Measurements from ENCODE around the gene SMIM35.
"Not testable (repeated sequence)": the region's sequence is repeated elsewhere in the genome, so short reads cannot be mapped to it uniquely, and the experiment has no call there.

Gene SMIM35

GRCh38 chr11:117978291-117978910 is 108.4 kb downstream of the SMIM35 start:
- DNase-seq: not testable (repeated sequence)

GRCh38 chr11:117977612-117978264 is 109.0 kb downstream of the SMIM35 start:
- DNase-seq: not testable (repeated sequence)

- no peak for DNase-seq
These were observed 109.7 kb downstream of the SMIM35 start for GRCh38 chr11:117977029-117977428.

- DNase-seq: no peak
These were observed 110.3 kb downstream of the SMIM35 start for GRCh38 chr11:117976445-117976844.

- no peak for DNase-seq
These were observed 113.3 kb downstream of the SMIM35 start for GRCh38 chr11:117973503-117973860.

GRCh38 chr11:117972629-117973502 is 113.9 kb downstream of the SMIM35 start:
- DNase-seq: no peak

- DNase-seq: no peak
These were observed 114.7 kb downstream of the SMIM35 start for GRCh38 chr11:117972044-117972443.

GRCh38 chr11:117970400-117971024 is 116.3 kb downstream of the SMIM35 start:
- DNase-seq: no peak

- DNase-seq: no peak
These were observed 117.4 kb downstream of the SMIM35 start for GRCh38 chr11:117969160-117969991.

- no peak for DNase-seq
These were observed 119.9 kb downstream of the SMIM35 start for GRCh38 chr11:117966908-117967307.

GRCh38 chr11:117962826-117963225 is 123.9 kb downstream of the SMIM35 start:
- DNase-seq: no peak

- no peak for DNase-seq
These were observed 124.9 kb downstream of the SMIM35 start for GRCh38 chr11:117961896-117962295.

GRCh38 chr11:117960406-117960805 is 126.4 kb downstream of the SMIM35 start:
- no peak for DNase-seq

GRCh38 chr11:117959438-117960149 is 127.2 kb downstream of the SMIM35 start:
- DNase-seq: no peak

- no peak for DNase-seq
These were observed 127.8 kb downstream of the SMIM35 start for GRCh38 chr11:117958949-117959348.

Measured in NCI-H1436 (cell line).